WTC11 (cell line): ENCODE results near the gene JAZF1.

Experiments
- NFATC4 ChIP-seq: fragments of 250-450 bp; sonication (Bioruptor Pico); IDR thresholded peaks from 2 replicates; pipeline ENCODE4 v1.9.0; 2021; ENCODE audit warnings: mild to moderate bottlenecking
- NR3C1 ChIP-seq: sonication (generic); formaldehyde crosslinking; conservative IDR thresholded peaks from 2 replicates; pipeline ENCODE4 v1.8.1; 2023; ENCODE audit warnings: low read depth, mild to moderate bottlenecking, missing genetic modification reagents
- SP1 ChIP-seq: sonication (generic); formaldehyde crosslinking; conservative IDR thresholded peaks from 2 replicates; pipeline ENCODE4 v1.8.1; 2022; ENCODE audit warnings: missing genetic modification reagents
- ZNF121 ChIP-seq: sonication (generic); formaldehyde crosslinking; IDR thresholded peaks from 2 replicates; pipeline ENCODE4 v1.8.0; 2023; ENCODE audit warnings: missing genetic modification reagents
- ZNF232 ChIP-seq: sonication (generic); formaldehyde crosslinking; IDR thresholded peaks from 2 replicates; pipeline ENCODE4 v1.8.0; 2022; ENCODE audit warnings: mild to moderate bottlenecking, missing genetic modification reagents
- TF ChIP-seq, protein P1 (sequence below): fragments of 200-600 bp; IDR thresholded peaks from 2 replicates; pipeline ENCODE4 v1.8.0; 2022; ENCODE audit warnings: antibody characterized with exemption
- TF ChIP-seq, protein P2 (sequence below): fragments of 250-450 bp; sonication (Bioruptor Pico); IDR thresholded peaks from 2 replicates; pipeline ENCODE4 v1.9.0; 2021; ENCODE audit warnings: mild to moderate bottlenecking
- TF ChIP-seq, protein P3 (sequence below): sonication (generic); formaldehyde crosslinking; IDR thresholded peaks from 2 replicates; pipeline ENCODE4 v1.8.1; 2023; ENCODE audit warnings: mild to moderate bottlenecking, missing genetic modification reagents, moderate library complexity
- TF ChIP-seq, protein P4 (sequence below): sonication (generic); formaldehyde crosslinking; IDR thresholded peaks from 2 replicates; pipeline ENCODE4 v1.8.1; 2022; ENCODE audit warnings: missing genetic modification reagents, borderline replicate concordance
- TF ChIP-seq, protein P5 (sequence below): sonication (generic); formaldehyde crosslinking; IDR thresholded peaks from 2 replicates; pipeline ENCODE4 v1.8.1; 2022; ENCODE audit warnings: mild to moderate bottlenecking, missing genetic modification reagents, moderate library complexity, borderline replicate concordance
- TF ChIP-seq, protein P6 (sequence below): sonication (generic); formaldehyde crosslinking; IDR thresholded peaks from 2 replicates; pipeline ENCODE4 v1.8.0; 2022; ENCODE audit warnings: mild to moderate bottlenecking, missing genetic modification reagents

DNA sequence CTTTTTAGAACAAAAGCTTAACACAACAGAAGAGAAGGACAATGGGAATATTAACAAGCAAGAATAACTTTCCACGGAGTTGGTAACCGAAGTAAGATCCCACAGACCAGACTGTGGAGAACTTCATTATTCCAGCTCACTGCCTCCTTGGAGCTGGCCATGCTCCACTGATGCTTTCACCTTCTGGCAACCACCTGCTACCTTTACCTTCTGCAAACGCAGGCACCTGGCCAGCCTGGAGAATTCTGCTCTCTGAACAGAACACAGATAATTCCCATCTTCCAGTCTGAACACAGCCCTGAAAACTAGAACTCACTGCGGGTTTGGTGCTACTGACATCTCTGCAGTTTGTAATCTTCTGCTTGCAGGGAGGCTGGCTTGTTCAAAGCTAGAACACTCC lies 66.5 kb downstream of the JAZF1 start:
- TF ChIP-seq, protein P1, sequence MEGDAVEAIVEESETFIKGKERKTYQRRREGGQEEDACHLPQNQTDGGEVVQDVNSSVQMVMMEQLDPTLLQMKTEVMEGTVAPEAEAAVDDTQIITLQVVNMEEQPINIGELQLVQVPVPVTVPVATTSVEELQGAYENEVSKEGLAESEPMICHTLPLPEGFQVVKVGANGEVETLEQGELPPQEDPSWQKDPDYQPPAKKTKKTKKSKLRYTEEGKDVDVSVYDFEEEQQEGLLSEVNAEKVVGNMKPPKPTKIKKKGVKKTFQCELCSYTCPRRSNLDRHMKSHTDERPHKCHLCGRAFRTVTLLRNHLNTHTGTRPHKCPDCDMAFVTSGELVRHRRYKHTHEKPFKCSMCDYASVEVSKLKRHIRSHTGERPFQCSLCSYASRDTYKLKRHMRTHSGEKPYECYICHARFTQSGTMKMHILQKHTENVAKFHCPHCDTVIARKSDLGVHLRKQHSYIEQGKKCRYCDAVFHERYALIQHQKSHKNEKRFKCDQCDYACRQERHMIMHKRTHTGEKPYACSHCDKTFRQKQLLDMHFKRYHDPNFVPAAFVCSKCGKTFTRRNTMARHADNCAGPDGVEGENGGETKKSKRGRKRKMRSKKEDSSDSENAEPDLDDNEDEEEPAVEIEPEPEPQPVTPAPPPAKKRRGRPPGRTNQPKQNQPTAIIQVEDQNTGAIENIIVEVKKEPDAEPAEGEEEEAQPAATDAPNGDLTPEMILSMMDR: no peak
- TF ChIP-seq NR3C1 (CRISPR knock-in tag) (no peak), ZNF232 (no peak), SP1 (no peak), ZNF121 (CRISPR knock-in tag) (no peak), NFATC4 (no peak)
- TF ChIP-seq, protein P2, sequence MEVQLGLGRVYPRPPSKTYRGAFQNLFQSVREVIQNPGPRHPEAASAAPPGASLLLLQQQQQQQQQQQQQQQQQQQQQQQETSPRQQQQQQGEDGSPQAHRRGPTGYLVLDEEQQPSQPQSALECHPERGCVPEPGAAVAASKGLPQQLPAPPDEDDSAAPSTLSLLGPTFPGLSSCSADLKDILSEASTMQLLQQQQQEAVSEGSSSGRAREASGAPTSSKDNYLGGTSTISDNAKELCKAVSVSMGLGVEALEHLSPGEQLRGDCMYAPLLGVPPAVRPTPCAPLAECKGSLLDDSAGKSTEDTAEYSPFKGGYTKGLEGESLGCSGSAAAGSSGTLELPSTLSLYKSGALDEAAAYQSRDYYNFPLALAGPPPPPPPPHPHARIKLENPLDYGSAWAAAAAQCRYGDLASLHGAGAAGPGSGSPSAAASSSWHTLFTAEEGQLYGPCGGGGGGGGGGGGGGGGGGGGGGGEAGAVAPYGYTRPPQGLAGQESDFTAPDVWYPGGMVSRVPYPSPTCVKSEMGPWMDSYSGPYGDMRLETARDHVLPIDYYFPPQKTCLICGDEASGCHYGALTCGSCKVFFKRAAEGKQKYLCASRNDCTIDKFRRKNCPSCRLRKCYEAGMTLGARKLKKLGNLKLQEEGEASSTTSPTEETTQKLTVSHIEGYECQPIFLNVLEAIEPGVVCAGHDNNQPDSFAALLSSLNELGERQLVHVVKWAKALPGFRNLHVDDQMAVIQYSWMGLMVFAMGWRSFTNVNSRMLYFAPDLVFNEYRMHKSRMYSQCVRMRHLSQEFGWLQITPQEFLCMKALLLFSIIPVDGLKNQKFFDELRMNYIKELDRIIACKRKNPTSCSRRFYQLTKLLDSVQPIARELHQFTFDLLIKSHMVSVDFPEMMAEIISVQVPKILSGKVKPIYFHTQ (CRISPR knock-in tag): no peak
- TF ChIP-seq, protein P3, sequence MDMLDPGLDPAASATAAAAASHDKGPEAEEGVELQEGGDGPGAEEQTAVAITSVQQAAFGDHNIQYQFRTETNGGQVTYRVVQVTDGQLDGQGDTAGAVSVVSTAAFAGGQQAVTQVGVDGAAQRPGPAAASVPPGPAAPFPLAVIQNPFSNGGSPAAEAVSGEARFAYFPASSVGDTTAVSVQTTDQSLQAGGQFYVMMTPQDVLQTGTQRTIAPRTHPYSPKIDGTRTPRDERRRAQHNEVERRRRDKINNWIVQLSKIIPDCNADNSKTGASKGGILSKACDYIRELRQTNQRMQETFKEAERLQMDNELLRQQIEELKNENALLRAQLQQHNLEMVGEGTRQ (CRISPR knock-in tag): no peak
- TF ChIP-seq, protein P4, sequence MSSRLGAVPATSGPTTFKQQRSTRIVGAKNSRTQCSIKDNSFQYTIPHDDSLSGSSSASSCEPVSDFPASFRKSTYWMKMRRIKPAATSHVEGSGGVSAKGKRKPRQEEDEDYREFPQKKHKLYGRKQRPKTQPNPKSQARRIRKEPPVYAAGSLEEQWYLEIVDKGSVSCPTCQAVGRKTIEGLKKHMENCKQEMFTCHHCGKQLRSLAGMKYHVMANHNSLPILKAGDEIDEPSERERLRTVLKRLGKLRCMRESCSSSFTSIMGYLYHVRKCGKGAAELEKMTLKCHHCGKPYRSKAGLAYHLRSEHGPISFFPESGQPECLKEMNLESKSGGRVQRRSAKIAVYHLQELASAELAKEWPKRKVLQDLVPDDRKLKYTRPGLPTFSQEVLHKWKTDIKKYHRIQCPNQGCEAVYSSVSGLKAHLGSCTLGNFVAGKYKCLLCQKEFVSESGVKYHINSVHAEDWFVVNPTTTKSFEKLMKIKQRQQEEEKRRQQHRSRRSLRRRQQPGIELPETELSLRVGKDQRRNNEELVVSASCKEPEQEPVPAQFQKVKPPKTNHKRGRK: no peak
- TF ChIP-seq, protein P5, sequence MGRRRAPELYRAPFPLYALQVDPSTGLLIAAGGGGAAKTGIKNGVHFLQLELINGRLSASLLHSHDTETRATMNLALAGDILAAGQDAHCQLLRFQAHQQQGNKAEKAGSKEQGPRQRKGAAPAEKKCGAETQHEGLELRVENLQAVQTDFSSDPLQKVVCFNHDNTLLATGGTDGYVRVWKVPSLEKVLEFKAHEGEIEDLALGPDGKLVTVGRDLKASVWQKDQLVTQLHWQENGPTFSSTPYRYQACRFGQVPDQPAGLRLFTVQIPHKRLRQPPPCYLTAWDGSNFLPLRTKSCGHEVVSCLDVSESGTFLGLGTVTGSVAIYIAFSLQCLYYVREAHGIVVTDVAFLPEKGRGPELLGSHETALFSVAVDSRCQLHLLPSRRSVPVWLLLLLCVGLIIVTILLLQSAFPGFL (CRISPR knock-in tag): no peak
- TF ChIP-seq, protein P6, sequence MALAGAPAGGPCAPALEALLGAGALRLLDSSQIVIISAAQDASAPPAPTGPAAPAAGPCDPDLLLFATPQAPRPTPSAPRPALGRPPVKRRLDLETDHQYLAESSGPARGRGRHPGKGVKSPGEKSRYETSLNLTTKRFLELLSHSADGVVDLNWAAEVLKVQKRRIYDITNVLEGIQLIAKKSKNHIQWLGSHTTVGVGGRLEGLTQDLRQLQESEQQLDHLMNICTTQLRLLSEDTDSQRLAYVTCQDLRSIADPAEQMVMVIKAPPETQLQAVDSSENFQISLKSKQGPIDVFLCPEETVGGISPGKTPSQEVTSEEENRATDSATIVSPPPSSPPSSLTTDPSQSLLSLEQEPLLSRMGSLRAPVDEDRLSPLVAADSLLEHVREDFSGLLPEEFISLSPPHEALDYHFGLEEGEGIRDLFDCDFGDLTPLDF (CRISPR knock-in tag): no peak
